HG03025 (cell line): ENCODE results near the gene NMNAT3.
"Not testable (repeated sequence)": the region's sequence is repeated elsewhere in the genome, so short reads cannot be mapped to it uniquely, and the experiment has no call there.

ENCODE experiments used
- ATAC-seq: cut with Tn5 transposase; IDR thresholded peaks from one replicate; pipeline ENCODE4 v1.9.1; 2021; ENCODE audit warnings: mild to moderate bottlenecking, moderate library complexity; ENCODE audit not compliant: unreplicated experiment, low FRiP score

Gene NMNAT3

GRCh38 chr3:139640456-139640855 lies 37.3 kb downstream of the NMNAT3 start:
- ATAC-seq = no peak

DNA sequence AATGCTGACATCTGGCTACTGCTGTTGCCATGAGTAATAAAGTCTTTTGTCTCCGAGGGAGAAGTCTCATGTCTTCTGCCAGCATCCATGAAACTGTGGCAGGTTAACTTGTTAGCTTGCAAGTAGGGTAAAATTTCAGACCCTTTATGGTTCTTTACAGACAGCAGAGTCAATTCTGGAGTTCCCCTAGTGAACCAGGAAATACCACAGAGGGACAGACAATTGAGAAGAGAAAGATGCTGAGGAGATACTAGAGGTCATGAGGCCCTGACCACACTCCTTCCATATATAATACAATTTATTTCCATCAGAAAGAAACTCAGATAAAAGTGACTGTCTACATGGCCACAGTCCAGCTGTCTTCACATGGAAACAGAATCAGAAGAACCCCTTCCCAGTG lies 38.1 kb downstream of the NMNAT3 start:
- ATAC-seq = no peak

GRCh38 chr3:139638518-139638917 lies 39.3 kb downstream of the NMNAT3 start:
- no peak for ATAC-seq

GRCh38 chr3:139636511-139636910 lies 41.3 kb downstream of the NMNAT3 start:
- ATAC-seq = no peak

GRCh38 chr3:139634111-139634635 lies 43.6 kb downstream of the NMNAT3 start:
- no peak for ATAC-seq

GRCh38 chr3:139633511-139633910 lies 44.3 kb downstream of the NMNAT3 start:
- no peak for ATAC-seq

GRCh38 chr3:139630542-139630941 lies 47.2 kb downstream of the NMNAT3 start:
- no peak for ATAC-seq

DNA sequence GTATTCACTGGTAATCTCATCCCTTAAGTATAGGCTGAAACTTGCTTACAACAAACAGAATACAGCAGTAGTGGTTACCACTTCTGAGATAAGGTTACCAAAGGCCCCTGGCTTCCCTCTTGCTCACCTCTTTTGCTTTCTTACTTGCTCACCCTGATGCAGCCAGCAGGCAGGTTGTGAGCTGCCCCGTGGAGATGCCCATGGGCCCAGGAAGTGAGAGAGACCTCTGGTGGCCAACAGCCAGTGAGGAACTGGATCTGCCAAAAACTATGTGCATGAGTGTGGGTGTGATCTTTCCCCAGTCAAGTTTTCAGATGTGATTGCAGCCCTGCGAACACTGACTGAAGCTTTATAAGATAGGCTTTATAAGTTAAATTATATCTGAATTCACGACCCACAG lies 48.7 kb downstream of the NMNAT3 start:
- no peak for ATAC-seq

DNA sequence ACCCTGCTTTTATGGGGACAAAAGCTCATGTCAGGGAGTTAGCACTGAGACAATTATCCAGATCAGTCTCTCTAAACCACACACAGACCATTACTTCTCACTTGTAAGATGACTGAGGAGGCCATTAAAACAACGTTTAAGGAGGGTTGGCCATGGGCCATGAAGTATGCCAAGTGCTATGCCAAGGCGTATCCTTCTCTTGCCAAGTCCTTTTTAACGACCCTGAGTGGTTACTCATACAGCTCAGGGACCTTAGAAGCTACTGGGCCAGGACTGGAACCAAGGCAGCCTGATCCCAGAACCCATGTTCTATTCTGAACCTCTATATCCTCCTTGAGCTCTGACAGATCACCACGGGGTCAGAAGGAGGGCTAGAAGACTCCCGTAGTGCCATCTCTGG lies 50.0 kb downstream of the NMNAT3 start:
- ATAC-seq = no peak

DNA sequence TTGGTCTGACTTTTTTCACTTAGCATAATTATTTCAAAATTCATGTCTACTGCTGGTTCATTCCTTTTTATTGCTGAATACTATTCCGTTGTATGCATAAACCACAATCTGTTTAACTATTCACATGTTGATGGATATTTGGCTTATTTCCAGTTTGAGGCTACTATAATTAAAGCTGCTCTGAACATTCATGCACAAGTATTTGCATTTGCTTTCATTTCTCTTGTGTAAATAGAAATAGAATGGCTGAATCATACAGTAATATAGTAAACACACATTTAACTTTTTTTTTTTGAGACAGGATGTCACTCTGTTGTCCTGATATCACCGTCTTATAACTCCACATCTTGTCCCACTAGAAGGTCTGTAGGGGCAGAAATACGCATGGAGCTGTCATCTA lies 57.3 kb downstream of the NMNAT3 start:
- ATAC-seq = no peak

- ATAC-seq = no peak
These were observed 58.3 kb downstream of the NMNAT3 start for GRCh38 chr3:139619484-139619883.

DNA sequence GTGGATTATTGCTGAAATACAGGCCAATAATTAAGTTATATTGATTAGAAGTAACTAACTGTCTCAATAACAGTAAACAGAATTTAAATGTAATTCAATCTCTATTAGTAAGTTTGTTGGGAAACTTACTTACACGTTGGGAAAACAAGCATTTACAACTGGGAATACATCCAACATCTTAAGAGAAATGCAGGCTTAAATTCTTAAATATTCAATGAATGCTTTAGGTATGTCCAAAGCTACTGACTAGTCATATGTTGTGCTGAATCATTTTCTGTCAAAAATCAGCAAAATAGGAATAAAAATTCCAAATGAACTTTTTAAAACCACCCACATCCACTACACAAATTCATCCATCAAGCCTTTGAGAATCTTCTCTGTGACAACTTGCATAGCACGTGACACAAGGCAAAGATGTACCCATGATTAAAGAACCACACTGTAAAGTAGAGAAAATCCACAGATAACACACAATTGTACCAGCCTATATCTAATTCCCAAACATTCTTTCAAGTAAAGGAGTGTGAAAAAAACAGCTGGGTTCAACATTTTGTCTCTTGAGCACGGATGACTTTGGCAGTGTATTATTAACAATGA lies 60.0 kb downstream of the NMNAT3 start:
- no peak for ATAC-seq

DNA sequence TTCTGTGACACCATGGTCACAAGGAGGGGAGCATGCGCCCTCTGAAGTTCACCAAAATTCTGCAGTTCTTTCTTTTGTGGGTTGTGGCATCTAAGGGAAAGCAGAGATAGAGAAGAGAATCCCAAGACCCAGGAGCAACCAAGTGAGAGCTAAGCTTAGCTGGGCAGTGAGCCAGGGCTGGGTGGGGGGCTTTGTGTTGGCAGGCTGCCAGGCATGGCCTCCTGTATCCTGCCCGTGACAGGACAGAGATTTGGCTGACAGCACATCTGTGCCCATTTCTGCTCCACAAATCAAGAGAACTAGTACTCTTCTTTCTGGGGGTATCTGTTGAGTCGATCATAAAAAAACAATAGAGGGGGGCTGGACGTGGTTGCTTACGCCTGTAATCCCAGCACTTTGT lies 66.2 kb downstream of the NMNAT3 start:
- ATAC-seq = no peak

GRCh38 chr3:139610886-139611285 lies 66.9 kb downstream of the NMNAT3 start:
- no peak for ATAC-seq

GRCh38 chr3:139608924-139609323 lies 68.8 kb downstream of the NMNAT3 start:
- ATAC-seq = no peak

GRCh38 chr3:139608108-139608380 lies 69.7 kb downstream of the NMNAT3 start:
- no peak for ATAC-seq

DNA sequence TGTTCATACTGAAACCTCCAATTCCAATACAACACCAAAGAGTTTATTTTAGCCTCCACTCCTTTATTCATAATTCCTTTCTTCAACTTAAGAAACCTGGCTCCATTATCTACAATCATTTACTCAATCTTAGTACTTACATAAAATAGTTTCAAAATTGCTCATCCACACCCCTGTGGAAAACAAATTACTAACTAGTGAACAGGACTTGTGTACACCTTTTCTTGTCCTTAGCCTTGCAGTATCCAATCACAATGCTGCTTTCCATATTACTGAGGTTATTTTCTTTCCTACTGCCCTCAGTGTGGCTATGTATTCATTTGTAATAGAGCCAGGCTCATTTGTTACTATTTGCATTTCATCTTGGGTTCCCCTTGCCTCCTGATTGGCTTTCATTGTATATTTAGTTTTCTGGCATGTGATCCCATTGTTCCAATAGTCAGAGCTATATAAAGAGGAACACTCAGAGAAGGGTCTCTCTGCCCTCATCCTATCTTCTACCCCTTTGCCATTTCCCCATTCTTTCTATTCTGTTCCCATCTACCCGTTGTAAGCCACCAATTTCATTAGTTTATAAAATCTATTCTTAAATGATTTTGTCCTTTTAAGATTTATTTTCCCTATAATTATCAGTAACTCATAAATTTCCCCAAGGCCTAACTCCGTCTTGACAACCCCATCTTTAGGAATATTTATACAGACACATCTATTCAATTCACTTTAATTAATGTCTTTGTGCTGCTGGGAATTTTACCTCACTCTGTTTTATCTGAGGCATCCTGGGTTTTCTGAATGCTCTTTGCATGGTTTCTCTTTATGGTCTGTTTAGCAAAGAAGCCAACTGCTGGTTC lies 70.3 kb downstream of the NMNAT3 start:
- no peak for ATAC-seq

- ATAC-seq = no peak
These were observed 75.8 kb downstream of the NMNAT3 start for GRCh38 chr3:139602003-139602402.

DNA sequence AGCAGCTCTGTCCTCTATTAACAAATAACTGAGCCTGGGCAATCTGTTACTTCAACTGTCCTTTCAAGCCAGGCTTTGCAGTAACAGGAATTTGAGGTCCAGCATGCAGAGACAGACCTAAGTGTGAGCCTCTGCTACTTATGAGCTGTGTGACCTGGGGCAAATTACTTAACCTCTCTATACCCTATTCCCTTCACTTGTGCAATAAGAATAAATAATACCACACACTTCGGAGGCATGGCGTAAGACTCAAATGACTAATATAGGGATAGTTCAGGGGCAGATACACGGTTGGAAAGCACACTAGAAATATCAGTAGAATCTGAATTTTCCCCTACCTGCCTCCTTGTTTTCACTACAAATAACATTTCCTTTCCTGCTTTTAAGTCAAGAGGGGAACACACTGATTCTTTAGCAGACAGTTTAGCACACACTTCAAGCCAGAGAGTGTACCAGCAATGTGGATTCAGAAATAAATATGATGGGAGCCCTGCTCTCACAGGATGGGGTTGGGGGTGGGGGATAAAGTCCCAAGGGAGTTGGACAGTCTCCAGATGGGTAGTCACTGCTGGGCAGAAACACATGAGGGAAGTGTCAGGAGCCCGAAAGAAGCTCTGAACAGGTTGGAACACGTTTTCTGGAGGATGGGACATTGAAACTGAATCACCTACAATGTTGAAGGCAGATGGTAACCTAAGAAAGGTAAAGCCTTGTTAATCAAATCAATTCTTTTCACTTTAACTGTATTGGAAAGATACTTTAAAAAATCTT lies 76.4 kb downstream of the NMNAT3 start:
- no peak for ATAC-seq

- ATAC-seq = no peak
These were observed 79.8 kb downstream of the NMNAT3 start for GRCh38 chr3:139597947-139598346.

DNA sequence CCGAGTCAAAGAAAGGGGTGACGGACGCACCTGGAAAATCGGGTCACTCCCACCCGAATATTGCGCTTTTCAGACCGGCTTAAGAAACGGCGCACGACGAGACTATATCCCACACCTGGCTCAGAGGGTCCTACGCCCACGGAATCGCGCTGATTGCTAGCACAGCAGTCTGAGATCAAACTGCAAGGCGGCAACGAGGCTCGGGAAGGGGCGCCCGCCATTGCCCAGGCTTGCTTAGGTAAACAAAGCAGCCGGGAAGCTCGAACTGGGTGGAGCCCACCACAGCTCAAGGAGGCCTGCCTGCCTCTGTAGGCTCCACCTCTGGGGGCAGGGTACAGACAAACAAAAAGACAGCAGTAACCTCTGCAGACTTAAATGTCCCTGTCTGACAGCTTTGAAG lies 86.6 kb downstream of the NMNAT3 start:
- not testable (repeated sequence) for ATAC-seq
